ENCODE data around the gene EXTL1. TPM values are rescaled to one million over a fixed set of nuclear protein-coding genes. Genes with fewer than 3 reads are reported as not detected.

EXTL1 gene
- total and polyA plus RNA-seq, 3 donors from 2014 or later, result 1.3 to 2.8 (median 1.3) TPM

GRCh38 chr1:26050248-26050640 is 28.7 kb downstream of the EXTL1 start:
- no peaks in the 10 kb centered on the region for H3K9me3 ChIP-seq
- no peak for DNase-seq
- intact Hi-C loops (cut with DNase I; ENCODE audit: low total_unique reads), result no loop called here
- H3K36me3 ChIP-seq (ENCODE audit: low read depth, missing control alignments), result no peaks in the 10 kb centered on the region
- no peaks in the 10 kb centered on the region for H3K27me3 ChIP-seq
- H3K4me3 ChIP-seq, result no peak overlapping the region
- H3K27ac ChIP-seq, result no peak overlapping the region
- TF ChIP-seq POLR2A (IDR thresholded peaks at IDR 0.05) (no peak), CTCF (IDR thresholded peaks at IDR 0.05) (no peak)
- peaks cover 14% of the 10 kb centered on the region for H3K4me1 ChIP-seq
- 96 to 97% methylated on average over 6 of the region's 6 CpGs for WGBS, 2 donors

DNA sequence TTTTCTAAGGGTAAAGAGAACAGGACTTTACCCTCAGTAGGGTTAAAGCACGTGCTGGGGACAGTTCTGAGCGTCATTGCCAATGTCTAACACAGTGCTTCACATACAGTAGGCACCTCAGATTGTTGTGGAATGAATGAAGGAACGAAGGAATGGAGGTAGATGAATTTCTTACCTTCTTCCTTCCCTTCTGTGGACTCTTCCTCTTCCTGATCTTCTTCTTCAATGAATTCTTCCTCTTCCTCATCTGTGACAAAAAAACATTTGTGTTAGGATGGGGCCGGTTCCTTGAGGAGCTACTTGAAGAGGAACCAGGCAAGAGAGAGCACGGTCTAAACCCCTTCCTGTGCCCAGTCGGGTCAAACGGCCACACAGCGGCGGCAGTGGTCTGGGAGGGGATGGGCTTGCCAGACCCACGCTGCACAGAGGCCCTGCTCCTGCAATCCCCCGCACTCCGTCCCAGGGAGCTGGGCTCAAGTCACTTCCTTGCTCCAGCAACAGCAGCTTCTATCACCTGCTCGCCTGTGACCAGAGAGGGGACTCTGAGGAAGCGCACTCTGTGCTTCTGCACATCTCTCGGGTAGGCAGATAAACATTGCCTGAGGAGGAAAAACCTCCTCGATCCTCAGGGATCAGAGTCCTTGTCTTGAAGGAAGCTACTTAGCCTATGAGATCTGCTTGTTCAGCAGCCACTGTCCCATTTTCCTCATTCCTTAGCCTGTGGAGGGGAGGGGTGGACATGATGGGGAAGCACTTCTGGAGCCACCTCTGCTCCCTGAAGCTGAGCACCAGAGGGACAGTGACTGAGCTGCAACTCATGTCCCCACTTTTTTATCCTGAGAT is 32.4 kb downstream of the EXTL1 start:
- no peaks in the 10 kb centered on the region for H3K9me3 ChIP-seq
- TF ChIP-seq CTCF (IDR thresholded peaks at IDR 0.05) (no peak), POLR2A (IDR thresholded peaks at IDR 0.05) (no peak)
- no peaks in the 10 kb centered on the region for H3K36me3 ChIP-seq (ENCODE audit: low read depth, missing control alignments)
- no peak for DNase-seq
- H3K4me1 ChIP-seq, result no peaks in the 10 kb centered on the region
- intact Hi-C loops (cut with DNase I; ENCODE audit: low total_unique reads), result no loop called here
- H3K27ac ChIP-seq, result no peak overlapping the region
- no peaks in the 10 kb centered on the region for H3K27me3 ChIP-seq
- 51 to 58% methylated on average over 14 to 16 of the region's 16 CpGs for WGBS, 2 donors
- no peak overlapping the region for H3K4me3 ChIP-seq

- Histone ChIP-seq H3K4me1 (no peaks in the 10 kb centered on the region), H3K27ac (no peak overlapping the region), H3K27me3 (no peaks in the 10 kb centered on the region), H3K36me3 (ENCODE audit: low read depth, missing control alignments) (no peaks in the 10 kb centered on the region), H3K9me3 (no peaks in the 10 kb centered on the region), H3K4me3 (no peak overlapping the region)
- no peak for DNase-seq
- no peak for TF ChIP-seq CTCF (IDR thresholded peaks at IDR 0.05)
- no peak for TF ChIP-seq POLR2A (IDR thresholded peaks at IDR 0.05)
- WGBS, 2 donors, result 67 to 74% methylated on average over 2 of the region's 2 CpGs
- intact Hi-C loops (cut with DNase I; ENCODE audit: low total_unique reads), result no loop called here
Observed at GRCh38 chr1:26055041-26055440, 33.5 kb downstream of the EXTL1 start.

GRCh38 chr1:26057189-26057588 is 35.6 kb downstream of the EXTL1 start:
- WGBS, 2 donors, result 80 to 90% methylated on average over 1 to 2 of the region's 2 CpGs
- Histone ChIP-seq H3K27me3 (no peaks in the 10 kb centered on the region), H3K4me1 (no peaks in the 10 kb centered on the region), H3K9me3 (no peaks in the 10 kb centered on the region), H3K36me3 (ENCODE audit: low read depth, missing control alignments) (no peaks in the 10 kb centered on the region), H3K4me3 (no peak overlapping the region), H3K27ac (no peak overlapping the region)
- DNase-seq, result no peak
- intact Hi-C loops (cut with DNase I; ENCODE audit: low total_unique reads), result no loop called here
- TF ChIP-seq POLR2A (IDR thresholded peaks at IDR 0.05), result no peak
- TF ChIP-seq CTCF (IDR thresholded peaks at IDR 0.05), result no peak
